NB4 (cell line): Measurements from ENCODE around the gene CHST11.

Experiments
- TF ChIP-seq, protein P1 (sequence below): IDR thresholded peaks from 2 replicates; pipeline ENCODE4 v1.6.1; 2011; ENCODE audit warnings: low read depth, low read length
- TF ChIP-seq, protein P2 (sequence below): IDR thresholded peaks from one replicate; pipeline ENCODE4 v1.5.1; 2012; ENCODE audit warnings: low read depth, low read length

DNA sequence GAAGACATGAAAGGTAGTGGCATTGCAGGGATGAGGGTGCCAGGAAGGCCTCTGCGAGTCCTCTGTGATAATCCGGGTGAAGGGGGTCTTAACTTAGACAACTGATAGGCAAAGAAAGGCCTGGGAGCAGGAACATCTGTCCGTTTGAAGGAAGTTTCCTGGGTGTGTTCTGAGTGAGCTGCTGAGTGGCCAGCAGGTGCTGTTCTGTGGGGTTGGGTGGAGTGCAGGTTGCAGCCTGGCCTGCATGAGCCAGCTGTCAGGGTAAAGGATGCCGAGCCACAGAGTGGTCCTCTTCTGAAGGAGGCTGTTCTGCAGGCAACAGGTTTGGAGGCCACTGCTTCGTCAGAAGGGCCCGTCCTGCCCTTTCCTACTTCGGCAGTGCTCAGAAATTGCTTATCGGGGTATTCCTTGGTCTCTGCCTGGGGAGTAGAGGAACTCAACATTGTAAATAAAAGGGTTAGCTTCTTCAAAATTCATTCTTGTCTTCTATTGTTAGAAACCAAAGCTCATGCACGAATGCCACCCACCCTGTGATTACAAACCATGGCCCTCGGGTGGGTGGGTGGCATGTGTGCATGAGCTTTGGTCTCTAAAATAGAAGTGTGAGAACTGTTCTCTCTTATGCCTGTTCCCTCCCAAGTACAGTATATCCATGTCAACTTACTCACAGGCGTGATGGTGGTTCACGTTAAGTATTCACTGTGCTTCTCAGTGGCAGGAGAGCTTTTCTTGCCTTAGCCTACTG, 118.9 kb downstream of the CHST11 start:
- TF ChIP-seq, protein P1, sequence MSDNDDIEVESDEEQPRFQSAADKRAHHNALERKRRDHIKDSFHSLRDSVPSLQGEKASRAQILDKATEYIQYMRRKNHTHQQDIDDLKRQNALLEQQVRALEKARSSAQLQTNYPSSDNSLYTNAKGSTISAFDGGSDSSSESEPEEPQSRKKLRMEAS, result no peak
- TF ChIP-seq, protein P2, sequence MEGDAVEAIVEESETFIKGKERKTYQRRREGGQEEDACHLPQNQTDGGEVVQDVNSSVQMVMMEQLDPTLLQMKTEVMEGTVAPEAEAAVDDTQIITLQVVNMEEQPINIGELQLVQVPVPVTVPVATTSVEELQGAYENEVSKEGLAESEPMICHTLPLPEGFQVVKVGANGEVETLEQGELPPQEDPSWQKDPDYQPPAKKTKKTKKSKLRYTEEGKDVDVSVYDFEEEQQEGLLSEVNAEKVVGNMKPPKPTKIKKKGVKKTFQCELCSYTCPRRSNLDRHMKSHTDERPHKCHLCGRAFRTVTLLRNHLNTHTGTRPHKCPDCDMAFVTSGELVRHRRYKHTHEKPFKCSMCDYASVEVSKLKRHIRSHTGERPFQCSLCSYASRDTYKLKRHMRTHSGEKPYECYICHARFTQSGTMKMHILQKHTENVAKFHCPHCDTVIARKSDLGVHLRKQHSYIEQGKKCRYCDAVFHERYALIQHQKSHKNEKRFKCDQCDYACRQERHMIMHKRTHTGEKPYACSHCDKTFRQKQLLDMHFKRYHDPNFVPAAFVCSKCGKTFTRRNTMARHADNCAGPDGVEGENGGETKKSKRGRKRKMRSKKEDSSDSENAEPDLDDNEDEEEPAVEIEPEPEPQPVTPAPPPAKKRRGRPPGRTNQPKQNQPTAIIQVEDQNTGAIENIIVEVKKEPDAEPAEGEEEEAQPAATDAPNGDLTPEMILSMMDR, result no peak
